ENCODE results near the gene TEN1.

DNA sequence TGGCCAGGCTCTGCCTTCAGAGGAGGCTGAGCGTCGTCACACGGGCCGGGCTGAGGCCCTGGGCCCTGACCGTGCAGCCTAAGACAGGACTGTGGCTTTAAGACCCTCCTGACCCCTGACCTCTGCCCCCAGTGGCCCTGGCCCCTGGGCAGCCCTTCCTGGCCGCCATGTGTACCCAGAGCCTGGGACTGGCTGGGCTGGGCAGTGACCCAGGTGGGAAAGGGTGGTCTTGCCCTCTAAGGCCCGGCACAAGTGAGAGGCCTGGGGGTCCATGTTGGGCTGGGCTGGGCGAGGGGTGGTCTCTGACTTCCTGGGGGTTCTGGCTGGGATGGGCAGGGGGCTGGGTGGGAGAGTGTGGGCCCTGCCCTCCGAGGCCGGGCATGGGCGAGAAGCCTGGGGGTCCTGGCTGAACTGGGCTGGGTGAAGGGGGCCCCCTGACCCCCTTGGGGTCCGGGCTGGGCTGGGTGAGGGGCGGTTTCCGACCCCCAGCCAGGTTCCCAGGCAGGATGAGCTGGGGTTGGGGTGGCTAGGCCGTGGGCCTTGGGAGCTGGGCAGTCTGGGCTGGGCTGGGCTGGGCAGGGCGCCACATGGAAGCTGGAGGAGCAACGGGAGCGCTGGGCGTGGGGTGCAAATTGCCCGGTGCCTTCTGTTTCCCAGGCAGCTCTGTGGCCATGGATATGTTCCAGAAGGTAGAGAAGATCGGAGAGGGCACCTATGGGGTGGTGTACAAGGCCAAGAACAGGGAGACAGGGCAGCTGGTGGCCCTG lies 21.9 kb downstream of the TEN1 start, which contains the start of gene CDK3:
- TF ChIP-seq CTCF (IDR thresholded peaks at IDR 0.05; ENCODE audit: low read depth, low read length) (no peak; the same call in 1 of the 2 replicates), EZH2phosphoT487 (IDR thresholded peaks at IDR 0.05; ENCODE audit: low read depth) (no peak)
